WTC11 (cell line): ENCODE measurements around the gene TBCB. TPM values are rescaled to one million over a fixed set of nuclear protein-coding genes. Genes with fewer than 3 reads are reported as not detected.

ENCODE experiments used
- AR ChIP-seq: fragments of 250-450 bp; sonication (Bioruptor Pico); IDR thresholded peaks from 2 replicates; pipeline ENCODE4 v1.9.0; 2021; ENCODE audit warnings: mild to moderate bottlenecking
- ATF1 ChIP-seq: sonication (generic); formaldehyde crosslinking; IDR thresholded peaks from 2 replicates; pipeline ENCODE4 v1.8.1; 2023; ENCODE audit warnings: mild to moderate bottlenecking, moderate library complexity, missing genetic modification reagents
- ATF2 ChIP-seq: sonication (generic); formaldehyde crosslinking; IDR thresholded peaks from 2 replicates; pipeline ENCODE4 v1.8.1; 2022; ENCODE audit warnings: low read depth, missing genetic modification reagents, borderline replicate concordance
- CBFB ChIP-seq: sonication (generic); formaldehyde crosslinking; IDR thresholded peaks from 2 replicates; pipeline ENCODE4 v1.8.1; 2022; ENCODE audit warnings: mild to moderate bottlenecking, low read depth, missing genetic modification reagents
- E2F5 ChIP-seq: sonication (generic); formaldehyde crosslinking; IDR thresholded peaks from 2 replicates; pipeline ENCODE4 v1.8.1; 2022; ENCODE audit warnings: mild to moderate bottlenecking, moderate library complexity, missing genetic modification reagents
- ESRRA ChIP-seq: sonication (generic); formaldehyde crosslinking; IDR thresholded peaks from 2 replicates; pipeline ENCODE4 v1.8.1; 2022; ENCODE audit warnings: mild to moderate bottlenecking, missing genetic modification reagents, borderline replicate concordance
- ETV6 ChIP-seq: sonication (generic); formaldehyde crosslinking; IDR thresholded peaks from 2 replicates; pipeline ENCODE4 v1.8.1; 2022; ENCODE audit warnings: mild to moderate bottlenecking, missing genetic modification reagents
- FOXP1 ChIP-seq: sonication (generic); formaldehyde crosslinking; IDR thresholded peaks from 2 replicates; pipeline ENCODE4 v1.8.0; 2022; ENCODE audit warnings: missing genetic modification reagents, mild to moderate bottlenecking, moderate library complexity, borderline replicate concordance
- GRHL2 ChIP-seq: fragments of 250-450 bp; sonication (Bioruptor Pico); IDR thresholded peaks from 2 replicates; pipeline ENCODE4 v1.8.0; 2022; ENCODE audit warnings: mild to moderate bottlenecking, moderate library complexity; ENCODE audit not compliant: insufficient replicate concordance, severe bottlenecking
- JUN ChIP-seq: sonication (generic); formaldehyde crosslinking; IDR thresholded peaks from 2 replicates; pipeline ENCODE4 v1.8.0; 2023; ENCODE audit warnings: mild to moderate bottlenecking, missing genetic modification reagents
- KAT7 ChIP-seq: sonication (generic); formaldehyde crosslinking; IDR thresholded peaks from 2 replicates; pipeline ENCODE4 v1.8.1; 2023; ENCODE audit warnings: missing genetic modification reagents, mild to moderate bottlenecking, borderline replicate concordance
- NFE2L1 ChIP-seq: sonication (generic); formaldehyde crosslinking; IDR thresholded peaks from 2 replicates; pipeline ENCODE4 v1.8.1; 2023; ENCODE audit warnings: missing genetic modification reagents
- NR2C2 ChIP-seq: sonication (generic); formaldehyde crosslinking; IDR thresholded peaks from 2 replicates; pipeline ENCODE4 v1.8.0; 2022; ENCODE audit warnings: mild to moderate bottlenecking, missing genetic modification reagents
- OVOL2 ChIP-seq: fragments of 250-450 bp; sonication (Bioruptor Pico); IDR thresholded peaks from 2 replicates; pipeline ENCODE4 v1.9.0; 2021; ENCODE audit warnings: mild to moderate bottlenecking, borderline replicate concordance
- PRRX2 ChIP-seq: fragments of 250-450 bp; sonication (Bioruptor Pico); IDR thresholded peaks from 2 replicates; pipeline ENCODE4 v1.8.0; 2021; ENCODE audit warnings: mild to moderate bottlenecking
- SP1 ChIP-seq: sonication (generic); formaldehyde crosslinking; conservative IDR thresholded peaks from 2 replicates; pipeline ENCODE4 v1.8.1; 2022; ENCODE audit warnings: missing genetic modification reagents
- TEAD1 ChIP-seq: sonication (generic); formaldehyde crosslinking; IDR thresholded peaks from 2 replicates; pipeline ENCODE4 v1.8.0; 2022; ENCODE audit warnings: mild to moderate bottlenecking, missing genetic modification reagents
- USF1 ChIP-seq: sonication (generic); formaldehyde crosslinking; IDR thresholded peaks from 2 replicates; pipeline ENCODE4 v1.8.0; 2022; ENCODE audit warnings: mild to moderate bottlenecking, missing genetic modification reagents
- USF2 ChIP-seq: sonication (generic); formaldehyde crosslinking; IDR thresholded peaks from 2 replicates; pipeline ENCODE4 v1.8.1; 2023; ENCODE audit warnings: mild to moderate bottlenecking, missing genetic modification reagents, moderate library complexity
- ZBTB43 ChIP-seq: sonication (generic); formaldehyde crosslinking; IDR thresholded peaks from 2 replicates; pipeline ENCODE4 v1.8.1; 2023; ENCODE audit warnings: mild to moderate bottlenecking, missing genetic modification reagents
- ZMAT4 ChIP-seq: fragments of 250-450 bp; sonication (Bioruptor Pico); IDR thresholded peaks from 2 replicates; pipeline ENCODE4 v1.9.0; 2021; ENCODE audit warnings: mild to moderate bottlenecking
- ZNF232 ChIP-seq: sonication (generic); formaldehyde crosslinking; IDR thresholded peaks from 2 replicates; pipeline ENCODE4 v1.8.0; 2022; ENCODE audit warnings: mild to moderate bottlenecking, missing genetic modification reagents
- ZNF281 ChIP-seq: sonication (generic); formaldehyde crosslinking; IDR thresholded peaks from 2 replicates; pipeline ENCODE4 v1.8.0; 2023; ENCODE audit warnings: mild to moderate bottlenecking, missing genetic modification reagents
- ZNF423 ChIP-seq: fragments of 250-450 bp; sonication (Bioruptor Pico); IDR thresholded peaks from 2 replicates; pipeline ENCODE4 v2.1.2; 2022; ENCODE audit warnings: mild to moderate bottlenecking, moderate library complexity
- ZNF671 ChIP-seq: fragments of 250-450 bp; sonication (Bioruptor Pico); IDR thresholded peaks from 2 replicates; pipeline ENCODE4 v1.8.0; 2021; ENCODE audit warnings: mild to moderate bottlenecking
- ZSCAN18 ChIP-seq: fragments of 250-450 bp; sonication (Bioruptor Pico); IDR thresholded peaks from 2 replicates; pipeline ENCODE4 v2.1.2; 2022; ENCODE audit warnings: mild to moderate bottlenecking, moderate library complexity
- total RNA-seq: library from RNA; stranded (reverse); gene quantifications from 3 replicates; pipeline ENCODE4 v1.2.3, GENCODE V29; 2021

TBCB gene
- total RNA-seq, 1 experiment from 2014 or later, result 182 TPM

GRCh38 chr19:36114721-36115452 lies 381 bp upstream of the TBCB start, which contains the start of gene POLR2I (continued):
- TF ChIP-seq AR (no peak), OVOL2 (CRISPR knock-in tag) (no peak), E2F5 (CRISPR knock-in tag) (peak; percentile 80), USF2 (CRISPR knock-in tag) (peak; percentile 84), ESRRA (CRISPR knock-in tag) (0 out of 2 replicates have a peak, but pooled peaks have one; percentile 77), NFE2L1 (CRISPR knock-in tag) (peak; percentile 66), ATF2 (CRISPR knock-in tag) (no peak), ZNF281 (CRISPR knock-in tag) (peak; percentile 67; the same call in 1 of the 2 replicates), ZSCAN18 (CRISPR knock-in tag) (no peak), PRRX2 (CRISPR knock-in tag) (no peak), SP1 (CRISPR knock-in tag) (peak; percentile 93), ZMAT4 (CRISPR knock-in tag) (no peak), JUN (CRISPR knock-in tag) (peak; percentile 67; the same call in 1 of the 2 replicates), FOXP1 (CRISPR knock-in tag) (peak; percentile 90), TEAD1 (CRISPR knock-in tag) (peak; percentile 83; the same call in 1 of the 2 replicates), ZNF232 (CRISPR knock-in tag) (peak; percentile 14; the same call in 1 of the 2 replicates), ATF1 (peak; percentile 74; the same call in 1 of the 2 replicates), USF1 (CRISPR knock-in tag) (peak; percentile 87), KAT7 (CRISPR knock-in tag) (0 out of 2 replicates have a peak, but pooled peaks have one; percentile 24), ETV6 (peak; percentile 75; the same call in 1 of the 2 replicates), CBFB (CRISPR knock-in tag) (no peak), NR2C2 (CRISPR knock-in tag) (no peak), ZBTB43 (CRISPR knock-in tag) (peak; percentile 89), ZNF671 (CRISPR knock-in tag) (no peak), GRHL2 (CRISPR knock-in tag) (no peak), ZNF423 (CRISPR knock-in tag) (no peak)
